ENCODE data around the gene CTBP2. TPM values are rescaled to one million over a fixed set of nuclear protein-coding genes. Genes with fewer than 3 reads are reported as not detected.

The CTBP2 gene
- total RNA-seq, 4 donors from 2014 or later = 74.8 to 103 (median 79.2) TPM

DNA sequence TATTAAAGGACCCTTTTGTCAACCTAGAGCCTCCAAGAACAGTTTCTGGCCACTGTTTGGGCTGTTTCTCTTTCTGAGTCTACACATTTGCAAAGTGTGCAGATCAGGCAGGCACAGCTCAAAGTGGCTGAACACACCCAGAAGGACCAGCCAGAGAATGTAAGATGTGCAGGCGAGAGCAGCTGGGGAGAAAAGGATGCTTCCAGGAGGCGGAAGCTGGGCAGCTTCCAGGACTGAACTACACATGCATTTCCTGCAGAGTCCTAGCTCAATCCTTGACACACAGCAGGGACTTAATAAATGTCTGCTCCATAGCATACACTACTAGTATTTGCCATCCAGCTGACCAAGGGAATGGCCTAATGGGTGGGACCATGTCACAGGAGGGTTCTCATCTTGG lies 70.9 kb downstream of the CTBP2 start:
- no peak for TF ChIP-seq POLR2AphosphoS5 (IDR thresholded peaks at IDR 0.05)
- TF ChIP-seq POLR2A (IDR thresholded peaks at IDR 0.05) = no peak
- no peak for TF ChIP-seq EP300 (IDR thresholded peaks at IDR 0.05)
- TF ChIP-seq, protein P1, sequence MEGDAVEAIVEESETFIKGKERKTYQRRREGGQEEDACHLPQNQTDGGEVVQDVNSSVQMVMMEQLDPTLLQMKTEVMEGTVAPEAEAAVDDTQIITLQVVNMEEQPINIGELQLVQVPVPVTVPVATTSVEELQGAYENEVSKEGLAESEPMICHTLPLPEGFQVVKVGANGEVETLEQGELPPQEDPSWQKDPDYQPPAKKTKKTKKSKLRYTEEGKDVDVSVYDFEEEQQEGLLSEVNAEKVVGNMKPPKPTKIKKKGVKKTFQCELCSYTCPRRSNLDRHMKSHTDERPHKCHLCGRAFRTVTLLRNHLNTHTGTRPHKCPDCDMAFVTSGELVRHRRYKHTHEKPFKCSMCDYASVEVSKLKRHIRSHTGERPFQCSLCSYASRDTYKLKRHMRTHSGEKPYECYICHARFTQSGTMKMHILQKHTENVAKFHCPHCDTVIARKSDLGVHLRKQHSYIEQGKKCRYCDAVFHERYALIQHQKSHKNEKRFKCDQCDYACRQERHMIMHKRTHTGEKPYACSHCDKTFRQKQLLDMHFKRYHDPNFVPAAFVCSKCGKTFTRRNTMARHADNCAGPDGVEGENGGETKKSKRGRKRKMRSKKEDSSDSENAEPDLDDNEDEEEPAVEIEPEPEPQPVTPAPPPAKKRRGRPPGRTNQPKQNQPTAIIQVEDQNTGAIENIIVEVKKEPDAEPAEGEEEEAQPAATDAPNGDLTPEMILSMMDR (IDR thresholded peaks at IDR 0.05) = no peak
- Histone ChIP-seq H3K27ac (peak overlapping the region in 3 of 4 donors; percentile 17 to 39 (median 38)), H3K4me3 (no peak overlapping the region), H3K27me3 (no peaks in the 10 kb centered on the region), H3K9me3 (no peaks in the 10 kb centered on the region), H3K4me1 (peaks cover 12 to 71% (median 51%) of the 10 kb centered on the region in 3 donors), H3K36me3 (peaks cover 0 to 15% of the 10 kb centered on the region in 2 donors)
- no peak for ATAC-seq
- 20 to 71% methylated on average over 1 of the region's 2 CpGs for WGBS, 2 donors (ENCODE audit: low coverage in 1 of 2)

DNA sequence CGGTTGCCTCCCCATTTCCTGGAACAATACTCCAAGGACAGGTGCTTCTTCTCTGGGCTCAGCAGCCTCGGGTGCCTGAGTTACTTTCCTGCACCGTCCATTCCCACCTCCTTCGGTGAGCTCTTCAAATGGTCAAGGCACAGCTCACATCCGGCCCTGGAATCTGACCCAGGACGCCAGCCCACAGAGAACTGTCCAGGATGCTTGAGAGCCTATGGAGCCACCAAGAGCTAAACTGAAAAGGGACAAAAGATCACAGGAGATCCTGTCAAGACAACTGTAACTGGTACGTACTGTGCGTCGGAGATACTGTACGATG lies 72.5 kb downstream of the CTBP2 start:
- WGBS, 2 donors (ENCODE audit: low coverage in 1 of 2) = 68% methylated on average over 4 of the region's 10 CpGs; no CpG with 5 or more reads in 1 of the 2 donors
- peak overlapping the region in 2 of 4 donors; percentile 11 to 28 for H3K27ac ChIP-seq
- peaks cover 0 to 15% of the 10 kb centered on the region in 2 donors for H3K36me3 ChIP-seq
- H3K4me1 ChIP-seq = peaks cover 4 to 71% (median 56%) of the 10 kb centered on the region in 3 donors
- H3K27me3 ChIP-seq = no peaks in the 10 kb centered on the region
- no peak overlapping the region for H3K4me3 ChIP-seq
- TF ChIP-seq, protein P1 (IDR thresholded peaks at IDR 0.05) = no peak
- TF ChIP-seq POLR2A (IDR thresholded peaks at IDR 0.05) (no peak), POLR2AphosphoS5 (IDR thresholded peaks at IDR 0.05) (no peak), EP300 (IDR thresholded peaks at IDR 0.05) (no peak)
- no peaks in the 10 kb centered on the region for H3K9me3 ChIP-seq
- no peak for ATAC-seq

DNA sequence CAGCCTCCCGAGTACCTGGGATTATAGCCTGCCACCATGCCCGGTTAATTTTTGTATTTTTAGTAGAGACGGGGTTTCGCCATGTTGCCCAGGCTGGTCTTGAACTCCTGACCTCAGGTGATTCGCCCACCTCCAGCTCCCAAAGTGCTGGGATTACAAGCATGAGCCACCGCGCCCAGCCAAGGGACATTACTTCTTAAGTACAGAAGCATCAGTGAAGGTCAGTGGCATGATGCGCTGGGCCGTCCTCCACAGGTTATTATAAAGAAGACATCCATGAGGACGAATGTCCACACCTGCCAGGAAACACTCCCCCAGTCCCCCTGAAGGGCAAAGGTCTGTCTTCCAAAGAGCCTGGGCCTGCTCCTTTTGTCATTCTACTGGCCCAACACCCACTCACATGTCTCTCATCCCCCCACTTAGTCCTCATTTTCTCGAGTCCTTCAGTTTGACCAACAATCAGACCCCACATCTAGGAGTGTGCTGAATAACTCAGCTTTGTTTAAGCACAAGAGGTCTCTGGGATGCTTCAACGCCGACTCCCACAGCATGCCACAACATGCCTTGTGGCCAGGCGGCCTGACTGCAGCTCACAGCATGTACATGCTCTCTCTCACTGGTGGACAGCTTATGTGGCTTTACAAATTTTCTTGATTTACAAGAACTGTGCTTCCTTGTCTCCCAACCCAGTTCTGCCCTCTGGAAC lies 73.0 kb downstream of the CTBP2 start:
- no peak for ATAC-seq
- Histone ChIP-seq H3K4me1 (peaks cover 0 to 71% (median 53%) of the 10 kb centered on the region in 3 donors), H3K9me3 (no peaks in the 10 kb centered on the region), H3K36me3 (peaks cover 0 to 15% of the 10 kb centered on the region in 2 donors), H3K27me3 (no peaks in the 10 kb centered on the region), H3K27ac (peak overlapping the region in 2 of 4 donors; percentile 11 to 85), H3K4me3 (no peak overlapping the region)
- TF ChIP-seq EP300 (IDR thresholded peaks at IDR 0.05) (no peak), POLR2AphosphoS5 (IDR thresholded peaks at IDR 0.05) (no peak), POLR2A (IDR thresholded peaks at IDR 0.05) (no peak)
- TF ChIP-seq, protein P1 (IDR thresholded peaks at IDR 0.05) = no peak
- WGBS, 2 donors (ENCODE audit: low coverage in 1 of 2) = 93 to 100% methylated on average over 1 to 4 of the region's 14 CpGs

DNA sequence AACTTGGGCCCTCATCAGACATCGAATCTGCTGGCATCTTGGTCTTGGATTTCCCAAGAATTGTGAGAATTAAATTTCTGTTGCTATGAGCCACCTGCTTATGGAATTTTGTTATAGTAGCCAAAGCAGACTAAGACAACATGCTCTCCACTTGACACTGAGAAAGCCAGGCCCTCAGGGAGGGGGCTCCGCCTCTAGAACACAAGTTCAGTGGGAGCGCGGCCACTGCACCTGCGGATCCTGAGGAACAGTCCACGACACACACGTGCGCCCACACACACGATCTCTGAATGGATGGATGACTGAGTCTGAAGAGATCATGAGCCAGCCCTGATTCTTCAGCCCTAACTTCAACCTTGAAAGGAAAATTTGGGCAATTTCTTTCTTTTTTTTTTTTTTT lies 73.7 kb downstream of the CTBP2 start:
- TF ChIP-seq, protein P1 (IDR thresholded peaks at IDR 0.05) = no peak
- TF ChIP-seq EP300 (IDR thresholded peaks at IDR 0.05) (no peak), POLR2A (IDR thresholded peaks at IDR 0.05) (no peak)
- Histone ChIP-seq H3K27ac (peak overlapping the region in 1 of 4 donors; percentile 85), H3K4me1 (peaks cover 0 to 71% (median 51%) of the 10 kb centered on the region in 3 donors), H3K4me3 (no peak overlapping the region), H3K27me3 (no peaks in the 10 kb centered on the region), H3K36me3 (peaks cover 0 to 15% of the 10 kb centered on the region in 2 donors), H3K9me3 (no peaks in the 10 kb centered on the region)
- 90 to 100% methylated on average over 1 to 8 of the region's 9 CpGs for WGBS, 2 donors (ENCODE audit: low coverage in 1 of 2)
- ATAC-seq = no peak

Measured in gastroesophageal sphincter (tissue), 4 donors.